NCI-H345 (cell line): ENCODE results near the gene FPGS.
"Not testable (repeated sequence)": the region's sequence is repeated elsewhere in the genome, so short reads cannot be mapped to it uniquely, and the experiment has no call there.

Experiments
- DNase-seq: peaks from one replicate; lab custom pipeline; 2025; lab: John Stamatoyannopoulos, UW

Gene FPGS

DNA sequence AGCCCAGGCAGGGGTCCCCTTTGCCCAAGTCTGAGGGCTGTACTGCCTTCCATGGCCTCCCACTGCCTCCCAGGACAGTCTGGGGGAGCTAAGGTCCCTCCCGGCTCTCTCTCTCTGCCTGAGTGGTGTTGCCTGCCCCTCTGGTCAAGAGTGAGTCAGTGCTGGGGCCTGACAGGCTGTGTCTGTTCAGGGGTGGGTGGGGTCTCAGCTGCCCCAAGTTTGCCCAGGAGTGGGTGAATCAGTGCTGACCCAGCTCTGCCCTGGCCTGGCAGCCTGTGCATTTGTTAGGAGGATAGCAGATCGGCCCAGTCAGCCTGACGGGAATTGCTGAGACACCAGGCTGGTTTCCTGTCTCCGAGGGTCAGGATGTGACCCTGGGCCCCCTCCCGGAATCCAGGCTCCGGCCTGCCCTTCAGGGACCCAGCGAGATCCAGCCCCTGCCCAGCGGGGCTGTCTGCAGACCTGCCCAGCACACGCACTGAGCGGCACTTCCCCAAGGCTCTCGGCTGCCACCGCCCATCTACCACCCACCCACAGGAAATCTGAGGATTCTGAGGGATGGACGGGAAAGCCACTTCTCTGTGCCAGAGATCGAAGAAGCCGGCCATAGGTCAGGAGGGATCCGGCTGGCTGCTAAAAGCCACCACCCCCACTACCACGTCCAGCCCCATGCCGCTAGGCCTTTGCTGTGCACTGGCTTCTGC, 35.8 kb downstream of the FPGS start:
- no peak for DNase-seq

- DNase-seq: no peak
Observed at GRCh38 chr9:127841087-127841835, 38.6 kb downstream of the FPGS start.

DNA sequence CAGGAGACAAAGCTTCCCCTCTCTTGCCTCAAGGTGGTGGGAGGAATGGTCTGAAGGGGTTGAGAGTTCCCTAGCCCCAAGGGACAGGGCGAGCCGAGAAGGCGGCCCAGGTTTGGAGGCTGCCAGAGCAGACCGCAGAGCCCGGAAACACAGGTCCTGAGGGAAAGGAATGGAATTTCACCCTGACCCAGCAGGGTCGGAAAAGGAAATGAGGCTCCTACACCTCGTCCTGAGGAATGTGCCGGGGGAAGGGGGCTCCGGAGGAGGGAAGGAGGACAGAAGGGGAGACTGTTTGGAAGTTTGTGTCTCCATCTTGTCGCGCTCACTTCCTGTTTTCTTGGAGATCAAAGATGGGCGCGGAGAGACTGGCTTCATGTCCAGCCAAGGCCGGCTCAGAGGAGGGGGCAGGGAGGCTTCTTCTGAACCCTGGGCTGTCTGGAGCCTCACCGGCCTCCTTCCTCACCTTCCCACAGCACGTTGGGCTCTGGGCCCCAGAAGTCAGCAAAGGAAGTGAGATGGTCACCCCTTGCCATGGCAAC, 42.2 kb downstream of the FPGS start:
- no peak for DNase-seq

GRCh38 chr9:127845619-127846018, 42.9 kb downstream of the FPGS start:
- DNase-seq: not testable (repeated sequence)

- DNase-seq: no peak
Observed at GRCh38 chr9:127846443-127847177, 43.9 kb downstream of the FPGS start.

GRCh38 chr9:127847178-127847510, 44.5 kb downstream of the FPGS start:
- no peak for DNase-seq

GRCh38 chr9:127847833-127848755, 45.4 kb downstream of the FPGS start:
- no peak for DNase-seq

DNA sequence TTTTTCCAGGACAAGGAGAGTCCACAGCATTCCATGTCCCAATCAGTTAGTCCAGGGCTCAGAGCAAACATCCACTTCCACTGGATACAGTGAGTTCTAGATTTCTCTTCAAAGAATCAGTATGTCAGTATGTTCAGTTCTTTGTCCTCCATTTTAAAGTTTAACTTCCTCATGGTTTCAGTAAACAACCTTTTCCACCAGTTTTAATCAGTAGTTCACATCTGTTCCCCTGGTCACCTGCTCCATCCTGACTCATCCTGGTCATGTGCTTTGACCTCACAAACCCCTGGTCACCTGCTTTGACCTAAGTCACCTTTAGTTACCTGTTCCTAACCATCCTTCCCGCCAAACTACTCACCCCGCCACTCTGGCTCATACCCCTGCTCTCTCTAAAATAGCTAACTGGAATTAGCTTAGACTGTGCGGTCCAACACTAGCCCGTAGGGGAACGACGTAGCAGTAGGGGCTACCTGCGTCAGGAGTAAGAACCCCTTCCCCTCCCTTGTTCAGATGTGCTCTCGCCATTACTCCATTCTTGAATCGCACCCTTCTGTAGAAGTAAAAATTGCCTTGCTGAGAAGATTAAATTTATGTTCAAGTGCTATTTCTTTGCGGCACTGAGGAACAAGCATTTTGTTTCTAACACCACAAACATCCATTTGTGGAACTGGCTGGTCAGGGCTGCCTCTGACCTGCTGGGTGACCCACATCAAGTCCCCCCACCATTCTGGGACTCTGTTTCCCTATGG, 46.2 kb downstream of the FPGS start:
- no peak for DNase-seq

- no peak for DNase-seq
Observed at GRCh38 chr9:127850286-127850830, 47.7 kb downstream of the FPGS start.

DNA sequence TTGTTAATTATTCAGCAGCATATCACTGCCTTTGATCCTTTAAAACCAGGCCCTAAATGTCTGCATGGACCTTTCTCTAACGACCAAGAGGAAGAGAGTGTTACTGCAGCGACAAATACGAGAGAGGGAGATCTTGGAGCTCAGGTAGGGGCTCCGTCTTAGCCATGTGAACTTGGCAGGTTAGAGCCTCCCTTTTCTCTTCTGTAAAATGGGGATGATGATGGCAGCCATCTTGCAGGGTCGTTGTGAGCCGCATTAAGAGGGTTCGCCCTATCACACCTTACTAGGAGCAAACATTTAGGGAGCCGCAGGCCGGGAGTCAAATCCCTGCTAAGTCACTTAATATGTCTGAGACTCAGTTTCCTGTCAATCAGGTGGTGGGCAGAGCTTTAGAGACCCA, 50.1 kb downstream of the FPGS start:
- DNase-seq: no peak

DNA sequence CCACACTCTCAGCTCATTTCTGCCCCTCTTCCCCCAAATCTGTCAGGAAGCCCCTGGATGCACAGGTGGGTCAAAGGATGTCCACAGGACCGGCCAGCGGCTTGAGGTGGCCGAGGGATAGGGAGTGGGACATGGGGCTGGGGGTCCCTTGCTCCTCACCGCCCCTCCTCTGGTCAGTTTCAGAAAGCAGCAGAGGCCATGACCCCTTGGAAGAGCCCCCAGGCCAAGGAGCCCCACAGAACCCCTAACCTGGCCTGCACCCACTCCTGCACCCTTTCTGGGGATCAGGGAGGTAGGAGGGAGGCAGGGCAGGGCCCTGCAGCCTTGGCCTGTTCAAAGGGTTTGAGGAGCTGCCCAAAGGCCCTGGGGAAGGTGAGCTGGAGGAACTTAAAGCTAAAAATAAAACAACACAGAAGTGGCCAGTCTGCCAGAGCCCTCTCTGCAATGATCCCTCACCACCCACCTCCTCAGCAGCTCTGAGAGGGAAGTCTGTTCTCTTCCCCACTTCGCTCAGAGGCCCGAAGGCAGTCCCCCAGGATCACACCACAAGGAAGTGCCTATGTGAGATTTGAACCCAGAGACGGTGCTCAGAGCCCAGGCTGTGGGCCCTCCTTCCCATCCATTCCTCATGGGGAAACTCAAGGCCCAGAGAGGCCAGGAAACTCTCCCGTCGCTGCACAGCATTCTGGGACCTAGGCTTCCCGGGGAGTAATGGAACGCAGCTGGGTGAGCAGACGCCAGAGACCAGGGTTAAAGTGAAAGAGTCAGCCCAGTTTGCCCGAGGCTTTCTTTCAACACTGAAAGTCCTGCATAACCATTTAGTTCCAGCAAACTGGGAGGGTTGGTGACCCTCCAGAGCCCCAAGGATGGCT, 50.9 kb downstream of the FPGS start:
- DNase-seq: no peak

GRCh38 chr9:127854184-127854806, 51.6 kb downstream of the FPGS start, which contains the start of gene ENG:
TSS of gene ENG (minus strand) at chr9:127854658. CDS start at chr9:127854355, 303 bp downstream.
- DNase-seq: no peak

DNA sequence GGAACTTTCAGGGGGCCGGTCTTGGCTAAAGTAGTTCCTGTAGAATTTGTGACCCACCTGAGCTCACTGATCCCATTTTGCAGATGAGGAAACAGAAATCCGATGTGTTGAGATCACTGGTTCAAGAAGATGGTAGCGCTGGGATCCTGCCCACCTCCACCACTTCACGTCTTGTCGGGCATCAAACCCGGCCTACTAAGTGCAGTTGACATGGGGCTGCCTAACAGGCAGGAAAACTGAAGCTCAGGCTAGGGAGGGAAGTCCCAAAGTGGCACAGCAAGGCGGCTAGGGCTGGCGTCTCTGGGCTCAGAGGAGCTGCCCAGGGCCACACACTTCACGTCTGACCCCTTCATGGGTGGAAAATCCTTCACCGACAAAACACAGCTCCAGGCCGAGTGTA, 52.3 kb downstream of the FPGS start:
- DNase-seq: no peak

GRCh38 chr9:127855522-127855921, 52.8 kb downstream of the FPGS start:
- DNase-seq: no peak

DNA sequence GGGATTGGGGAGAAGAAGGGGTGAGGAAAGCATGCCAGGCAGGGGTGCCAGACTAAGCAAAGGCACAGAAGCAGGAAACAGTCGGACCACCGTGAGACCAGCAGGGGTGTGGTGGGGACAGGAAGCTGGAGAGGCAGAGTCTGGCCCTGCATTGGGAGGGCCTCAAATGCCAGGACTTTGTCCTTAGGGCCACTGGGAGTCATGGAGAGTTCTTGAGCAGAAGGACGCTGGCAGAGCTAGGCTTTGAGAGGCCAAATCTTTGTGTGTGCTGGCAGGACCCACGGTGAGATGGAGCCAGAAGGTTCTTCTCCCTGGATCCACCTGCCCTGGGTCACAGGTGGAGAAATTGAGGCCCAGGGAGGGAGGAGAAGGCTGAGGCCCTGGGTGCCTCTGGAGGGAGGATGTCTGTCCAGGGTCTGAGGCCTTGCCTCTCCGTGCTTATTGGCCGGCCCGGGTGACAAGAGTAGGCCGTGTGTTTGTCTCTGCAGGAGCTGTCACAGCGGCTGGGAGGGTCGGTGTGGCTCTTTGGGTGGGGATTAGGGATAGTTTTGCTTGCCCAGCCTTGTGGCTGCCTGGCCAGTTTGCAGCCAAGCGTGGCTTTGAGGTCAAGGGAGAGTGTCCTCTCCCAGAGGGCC, 53.5 kb downstream of the FPGS start:
- no peak for DNase-seq

DNA sequence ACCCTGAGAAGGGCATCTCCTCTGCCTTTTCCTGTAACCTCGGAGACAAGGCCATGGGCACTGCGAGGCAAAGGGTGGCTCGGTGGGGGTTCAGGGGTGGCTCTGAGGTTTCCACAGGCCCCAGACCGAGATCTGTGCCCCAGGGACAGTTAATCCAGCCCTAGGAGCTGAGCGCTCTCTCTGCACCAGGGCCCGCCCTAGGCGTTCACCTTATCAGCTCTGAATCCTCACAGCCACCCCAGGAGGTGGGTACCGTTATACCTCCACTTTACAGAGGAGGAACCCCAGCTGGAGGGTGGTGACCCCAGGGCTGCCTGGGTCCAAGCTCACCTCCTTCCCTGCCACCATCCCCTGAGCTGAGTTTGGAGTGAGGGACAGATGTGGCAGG, 54.0 kb downstream of the FPGS start:
- DNase-seq: no peak

DNA sequence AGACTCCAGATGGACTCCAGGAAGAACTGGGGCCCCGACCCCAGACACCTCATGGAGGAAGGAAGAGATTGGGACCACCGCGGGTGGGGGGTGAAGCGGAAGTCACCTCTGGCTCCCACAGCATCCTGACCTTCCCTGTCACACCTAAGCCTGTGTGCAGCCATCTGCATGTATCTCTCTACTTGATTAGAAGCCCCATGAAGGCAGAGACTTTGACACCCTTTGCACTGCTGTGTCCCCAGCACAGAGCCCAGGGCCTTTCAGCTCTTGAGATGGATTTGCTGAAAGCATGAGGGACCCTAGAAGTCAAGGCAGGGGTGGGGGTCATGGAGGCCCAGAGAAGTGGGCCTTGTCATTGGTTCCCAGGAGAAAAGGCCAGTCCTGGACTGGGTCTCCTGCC, 54.6 kb downstream of the FPGS start:
- no peak for DNase-seq

GRCh38 chr9:127858041-127858512, 55.4 kb downstream of the FPGS start:
- peak; percentile 8 for DNase-seq

DNA sequence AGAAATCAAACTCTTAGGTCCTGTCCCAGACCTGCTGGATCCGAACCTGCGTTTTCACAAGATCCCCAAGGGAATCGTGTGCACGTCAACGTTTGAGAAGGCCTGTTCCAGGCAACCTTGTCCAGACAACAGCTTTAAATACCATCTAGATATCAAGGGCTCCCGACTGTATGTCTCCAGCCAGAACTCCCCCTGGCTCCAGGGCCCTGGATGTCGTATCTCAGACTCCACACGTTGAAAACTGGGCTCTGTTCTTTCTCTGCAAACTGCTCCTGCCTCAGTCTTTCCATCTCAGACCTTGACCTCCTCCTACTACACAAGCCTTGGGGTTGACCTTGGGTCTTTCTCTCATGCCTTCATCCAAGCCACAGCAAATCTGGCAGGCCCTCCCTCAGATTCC, 57.6 kb downstream of the FPGS start:
- DNase-seq: no peak
